Left lung (tissue), 10 donors: Measurements from ENCODE around the gene CMC4. TPM values are rescaled to one million over a fixed set of nuclear protein-coding genes. Genes with fewer than 3 reads are reported as not detected.

Experiments used
- ATAC-seq: fragments of 200-7000 bp; cut with Tn5 transposase; one replicate; pipeline ENCODE4 v1.9.1; 2020; ENCODE audit warnings: moderate library complexity
- DNase-seq, 4 donors: peaks; one replicate each; pipeline ENCODE4 v3.0.0-alpha.2; 2013 to 2020
- H3K27ac ChIP-seq, 2 donors: fragments of 200-600 bp; sonication (generic) in 1 of 2; one replicate each; pipeline versions ENCODE4 v1.5.0 to v1.8.0; 2020 to 2021
- H3K27me3 ChIP-seq, 2 donors: fragments of 200-600 bp; sonication (generic) in 1 of 2; one replicate each; pipeline versions ENCODE4 v1.5.0 to v1.8.0; 2020 to 2021
- H3K36me3 ChIP-seq, 2 donors: fragments of 200-600 bp; sonication (generic) in 1 of 2; one replicate each; pipeline versions ENCODE4 v1.5.0 to v1.8.0; 2020 to 2021
- H3K4me1 ChIP-seq, 2 donors: fragments of 200-600 bp; one replicate each; pipeline ENCODE4 v1.8.0; 2021
- H3K4me3 ChIP-seq, 2 donors: fragments of 200-600 bp; sonication (generic) in 1 of 2; one replicate each; pipeline versions ENCODE4 v1.5.0 to v1.8.0; 2020 to 2021; ENCODE audit warnings: mild to moderate bottlenecking in 1 of 2
- H3K9me3 ChIP-seq, 2 donors: fragments of 200-600 bp; sonication (generic) in 1 of 2; one replicate each; pipeline versions ENCODE4 v1.5.0 to v1.8.0; 2020 to 2021
- CTCF ChIP-seq, 2 donors: fragments of 200-600 bp; sonication (generic) in 1 of 2; IDR thresholded peaks; one replicate each; pipeline versions ENCODE4 v1.5.0 to v1.8.0; 2021; ENCODE audit warnings: antibody characterized with exemption in 2 of 2
- intact Hi-C, 2 donors: fragments of 100-400 bp; cut with DNase I; formaldehyde crosslinking; loops; one replicate each; pipeline versions ENCODE4 v1.11.2 to v1.14.2; 2022
- polyA plus RNA-seq, 6 donors: library from polyadenylated mRNA; unstranded; fragments of 120-200 nt; gene quantifications; one replicate each; pipeline ENCODE4 v1.2.1, GENCODE V29; 2013; ENCODE audit not compliant: insufficient read length in 6 of 6
- total RNA-seq, 2 donors: library from RNA; stranded (reverse); fragmentation: NEBNext Ultra II Directional; extraction: Animal tissue kit (Norgen Biotek cat#: 25700); gene quantifications; one replicate each; pipeline ENCODE4 v1.2.1, GENCODE V29; 2021
- donor health status: DM: no; HTN: yes; CAD: no.
- donor health status: DM: no; HTN: no; CAD: no.

The CMC4 gene
- total and polyA plus RNA-seq, 8 donors: 3.3 to 10.4 (median 6.7) TPM

DNA sequence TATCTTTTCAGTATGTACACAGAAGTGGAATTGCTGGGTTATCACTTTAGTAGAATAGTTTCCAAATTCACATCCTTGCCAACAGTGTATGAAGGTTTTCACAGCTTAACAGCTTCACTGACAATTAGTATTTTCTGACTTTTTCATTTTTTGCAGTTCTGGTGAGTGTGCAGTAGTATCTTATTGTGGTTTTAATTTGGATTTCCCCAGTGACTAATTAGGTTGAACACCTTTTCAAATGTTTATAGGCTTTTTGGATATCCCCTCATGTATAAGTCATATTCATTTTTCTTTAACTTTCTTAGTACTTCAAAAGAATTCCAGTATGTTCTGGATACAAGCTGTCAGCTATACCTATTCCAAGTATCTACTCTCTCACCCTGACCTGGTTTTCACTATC, 37.5 kb upstream of the CMC4 start:
- TF ChIP-seq CTCF (IDR thresholded peaks at IDR 0.05): no peak
- intact Hi-C loops: no loop called here
- DNase-seq (no peak), ATAC-seq (no peak)
- Histone ChIP-seq H3K4me3 (no peak overlapping the region), H3K27me3 (no peaks in the 10 kb centered on the region), H3K36me3 (peaks cover 0 to 16% of the 10 kb centered on the region in 2 donors), H3K4me1 (no peaks in the 10 kb centered on the region), H3K9me3 (no peaks in the 10 kb centered on the region), H3K27ac (no peak overlapping the region)

GRCh38 chrX:155105919-155106318, 35.0 kb upstream of the CMC4 start:
- Histone ChIP-seq H3K4me3 (no peak overlapping the region), H3K27me3 (no peaks in the 10 kb centered on the region), H3K27ac (no peak overlapping the region), H3K36me3 (peaks cover 0 to 12% of the 10 kb centered on the region in 2 donors), H3K9me3 (no peaks in the 10 kb centered on the region), H3K4me1 (no peaks in the 10 kb centered on the region)
- DNase-seq (no peak), ATAC-seq (no peak)
- TF ChIP-seq CTCF (IDR thresholded peaks at IDR 0.05): no peak
- intact Hi-C loops: no loop called here

- DNase-seq (peak in 1 of 4 donors; percentile 28), ATAC-seq (peak; percentile 72)
- H3K27ac ChIP-seq: no peak overlapping the region
These were observed 23.6 kb upstream of the CMC4 start for GRCh38 chrX:155094468-155095061.

GRCh38 chrX:155086961-155087735, 16.2 kb upstream of the CMC4 start:
- H3K36me3 ChIP-seq: peaks cover 0 to 14% of the 10 kb centered on the region in 2 donors
- H3K4me3 ChIP-seq: no peak overlapping the region
- H3K9me3 ChIP-seq: no peaks in the 10 kb centered on the region
- DNase-seq (no peak), ATAC-seq (no peak)
- no peaks in the 10 kb centered on the region for H3K4me1 ChIP-seq
- TF ChIP-seq CTCF (IDR thresholded peaks at IDR 0.05): no peak
- intact Hi-C loops: no loop called here
- H3K27me3 ChIP-seq: no peaks in the 10 kb centered on the region
- H3K27ac ChIP-seq: no peak overlapping the region

More at GRCh38 chrX:155094468-155095061, 23.6 kb upstream of the CMC4 start:
- no peaks in the 10 kb centered on the region for H3K9me3 ChIP-seq
- no peaks in the 10 kb centered on the region for H3K27me3 ChIP-seq
- intact Hi-C loops: no loop called here
- no peaks in the 10 kb centered on the region for H3K4me1 ChIP-seq
- H3K4me3 ChIP-seq: no peak overlapping the region
- TF ChIP-seq CTCF (IDR thresholded peaks at IDR 0.05): peak; percentile 38 to 41
- H3K36me3 ChIP-seq: peaks cover 0 to 17% of the 10 kb centered on the region in 2 donors

GRCh38 chrX:155086202-155086840, 15.4 kb upstream of the CMC4 start:
- intact Hi-C loops: no loop called here
- TF ChIP-seq CTCF (IDR thresholded peaks at IDR 0.05): peak; percentile 23 to 58
- peak; percentile 57 for ATAC-seq

More at GRCh38 chrX:155086202-155086840, 15.4 kb upstream of the CMC4 start:
- H3K36me3 ChIP-seq: peaks cover 0 to 10% of the 10 kb centered on the region in 2 donors
- no peaks in the 10 kb centered on the region for H3K27me3 ChIP-seq
- H3K27ac ChIP-seq: no peak overlapping the region
- peak in 1 of 4 donors; percentile 32 for DNase-seq
- no peaks in the 10 kb centered on the region for H3K4me1 ChIP-seq
- no peak overlapping the region for H3K4me3 ChIP-seq
- H3K9me3 ChIP-seq: no peaks in the 10 kb centered on the region
